ENCODE data around the gene AGXT. TPM values are rescaled to one million over a fixed set of nuclear protein-coding genes. Genes with fewer than 3 reads are reported as not detected.
A peak's percentile ranks its signal among the peaks of the same experiment; 100 is the strongest.

The AGXT gene
- polyA plus RNA-seq, 4 donors = 0.27 to 1.8 (median 0.71) TPM

- peaks cover 0 to 6% (median 0%) of the 10 kb centered on the region in 3 donors for H3K36me3 ChIP-seq (ENCODE audit: control insufficient read depth in 3 of 3, insufficient read depth in 2 of 3, low read depth in 1 of 3, low read length in 3 of 3)
- no peak for DNase-seq
- H3K27ac ChIP-seq (ENCODE audit: low read depth in 1 of 3, low read length in 2 of 3) = no peak overlapping the region
- no peak overlapping the region for H3K4me3 ChIP-seq (ENCODE audit: low read depth in 1 of 3, low read length in 3 of 3)
- peaks cover 0 to 30% (median 3%) of the 10 kb centered on the region in 3 donors for H3K4me1 ChIP-seq (ENCODE audit: control insufficient read depth in 3 of 3, insufficient read depth in 2 of 3, low read depth in 1 of 3, low read length in 2 of 3)
- no peak for FAIRE-seq
- H3K9me3 ChIP-seq (ENCODE audit: control insufficient read depth in 2 of 2, insufficient read depth in 1 of 2, low read depth in 1 of 2, low read length in 1 of 2) = peaks cover 0 to 11% of the 10 kb centered on the region in 2 donors
- no peaks in the 10 kb centered on the region for H3K27me3 ChIP-seq (ENCODE audit: control insufficient read depth in 3 of 3, insufficient read depth in 3 of 3, low read length in 3 of 3)
- 88 to 92% (median 91%) methylated on average over 19 of the region's 19 CpGs for WGBS, 3 donors
Measured at GRCh38 chr2:240899468-240899865, 30.8 kb downstream of the AGXT start.

- H3K4me1 ChIP-seq (ENCODE audit: control insufficient read depth in 3 of 3, insufficient read depth in 2 of 3, low read depth in 1 of 3, low read length in 2 of 3) = peaks cover 0 to 39% (median 3%) of the 10 kb centered on the region in 3 donors
- peaks cover 0 to 11% of the 10 kb centered on the region in 2 donors for H3K9me3 ChIP-seq (ENCODE audit: control insufficient read depth in 2 of 2, insufficient read depth in 1 of 2, low read depth in 1 of 2, low read length in 1 of 2)
- no peak overlapping the region for H3K27ac ChIP-seq (ENCODE audit: low read depth in 1 of 3, low read length in 2 of 3)
- H3K4me3 ChIP-seq (ENCODE audit: low read depth in 1 of 3, low read length in 3 of 3) = no peak overlapping the region
- WGBS, 3 donors = 84 to 89% (median 86%) methylated on average over 26 to 27 of the region's 27 CpGs
- H3K36me3 ChIP-seq (ENCODE audit: control insufficient read depth in 3 of 3, insufficient read depth in 2 of 3, low read depth in 1 of 3, low read length in 3 of 3) = peaks cover 0 to 4% (median 0%) of the 10 kb centered on the region in 3 donors
- H3K27me3 ChIP-seq (ENCODE audit: control insufficient read depth in 3 of 3, insufficient read depth in 3 of 3, low read length in 3 of 3) = no peaks in the 10 kb centered on the region
- FAIRE-seq (no peak), DNase-seq (no peak)
Measured at GRCh38 chr2:240900141-240900860, 31.7 kb downstream of the AGXT start.

GRCh38 chr2:240901986-240902614 is 33.5 kb downstream of the AGXT start:
- DNase-seq (no peak), FAIRE-seq (no peak)
- Histone ChIP-seq H3K27me3 (ENCODE audit: control insufficient read depth in 3 of 3, insufficient read depth in 3 of 3, low read length in 3 of 3) (peaks cover 0 to 5% (median 0%) of the 10 kb centered on the region in 3 donors), H3K9me3 (ENCODE audit: control insufficient read depth in 2 of 2, insufficient read depth in 1 of 2, low read depth in 1 of 2, low read length in 1 of 2) (peaks cover 0 to 11% of the 10 kb centered on the region in 2 donors), H3K4me1 (ENCODE audit: control insufficient read depth in 3 of 3, insufficient read depth in 2 of 3, low read depth in 1 of 3, low read length in 2 of 3) (peaks cover 0 to 36% (median 1%) of the 10 kb centered on the region in 3 donors), H3K4me3 (ENCODE audit: low read depth in 1 of 3, low read length in 3 of 3) (no peak overlapping the region), H3K27ac (ENCODE audit: low read depth in 1 of 3, low read length in 2 of 3) (no peak overlapping the region), H3K36me3 (ENCODE audit: control insufficient read depth in 3 of 3, insufficient read depth in 2 of 3, low read depth in 1 of 3, low read length in 3 of 3) (no peaks in the 10 kb centered on the region)
- WGBS, 3 donors = 52 to 79% (median 75%) methylated on average over 13 to 14 of the region's 14 CpGs

- Histone ChIP-seq H3K4me3 (ENCODE audit: low read depth in 1 of 3, low read length in 3 of 3) (no peak overlapping the region), H3K27ac (ENCODE audit: low read depth in 1 of 3, low read length in 2 of 3) (no peak overlapping the region), H3K9me3 (ENCODE audit: control insufficient read depth in 2 of 2, insufficient read depth in 1 of 2, low read depth in 1 of 2, low read length in 1 of 2) (peaks cover 0 to 11% of the 10 kb centered on the region in 2 donors), H3K36me3 (ENCODE audit: control insufficient read depth in 3 of 3, insufficient read depth in 2 of 3, low read depth in 1 of 3, low read length in 3 of 3) (no peaks in the 10 kb centered on the region), H3K4me1 (ENCODE audit: control insufficient read depth in 3 of 3, insufficient read depth in 2 of 3, low read depth in 1 of 3, low read length in 2 of 3) (peaks cover 0 to 32% (median 1%) of the 10 kb centered on the region in 3 donors), H3K27me3 (ENCODE audit: control insufficient read depth in 3 of 3, insufficient read depth in 3 of 3, low read length in 3 of 3) (peaks cover 0 to 5% (median 0%) of the 10 kb centered on the region in 3 donors)
- FAIRE-seq = no peak
- WGBS, 3 donors = 7 to 43% (median 29%) methylated on average over 7 of the region's 7 CpGs
- DNase-seq = peak in 1 of 2 donors; percentile 31
Measured at GRCh38 chr2:240902615-240903041, 34.0 kb downstream of the AGXT start.

GRCh38 chr2:240903191-240904060 is 34.8 kb downstream of the AGXT start:
- no peaks in the 10 kb centered on the region for H3K36me3 ChIP-seq (ENCODE audit: control insufficient read depth in 3 of 3, insufficient read depth in 2 of 3, low read depth in 1 of 3, low read length in 3 of 3)
- 79 to 88% (median 87%) methylated on average over 32 to 34 of the region's 34 CpGs for WGBS, 3 donors
- no peak overlapping the region for H3K4me3 ChIP-seq (ENCODE audit: low read depth in 1 of 3, low read length in 3 of 3)
- peaks cover 0 to 31% (median 1%) of the 10 kb centered on the region in 3 donors for H3K4me1 ChIP-seq (ENCODE audit: control insufficient read depth in 3 of 3, insufficient read depth in 2 of 3, low read depth in 1 of 3, low read length in 2 of 3)
- H3K27me3 ChIP-seq (ENCODE audit: control insufficient read depth in 3 of 3, insufficient read depth in 3 of 3, low read length in 3 of 3) = peaks cover 0 to 5% (median 0%) of the 10 kb centered on the region in 3 donors
- FAIRE-seq = no peak
- H3K27ac ChIP-seq (ENCODE audit: low read depth in 1 of 3, low read length in 2 of 3) = no peak overlapping the region
- H3K9me3 ChIP-seq (ENCODE audit: control insufficient read depth in 2 of 2, insufficient read depth in 1 of 2, low read depth in 1 of 2, low read length in 1 of 2) = peaks cover 0 to 11% of the 10 kb centered on the region in 2 donors
- DNase-seq = no peak

- Histone ChIP-seq H3K36me3 (ENCODE audit: control insufficient read depth in 3 of 3, insufficient read depth in 2 of 3, low read depth in 1 of 3, low read length in 3 of 3) (no peaks in the 10 kb centered on the region), H3K4me1 (ENCODE audit: control insufficient read depth in 3 of 3, insufficient read depth in 2 of 3, low read depth in 1 of 3, low read length in 2 of 3) (peaks cover 0 to 29% (median 4%) of the 10 kb centered on the region in 3 donors), H3K4me3 (ENCODE audit: low read depth in 1 of 3, low read length in 3 of 3) (no peak overlapping the region), H3K27ac (ENCODE audit: low read depth in 1 of 3, low read length in 2 of 3) (no peak overlapping the region), H3K27me3 (ENCODE audit: control insufficient read depth in 3 of 3, insufficient read depth in 3 of 3, low read length in 3 of 3) (peaks cover 0 to 5% (median 0%) of the 10 kb centered on the region in 3 donors), H3K9me3 (ENCODE audit: control insufficient read depth in 2 of 2, insufficient read depth in 1 of 2, low read depth in 1 of 2, low read length in 1 of 2) (peaks cover 0 to 11% of the 10 kb centered on the region in 2 donors)
- 78 to 86% (median 80%) methylated on average over 19 of the region's 19 CpGs for WGBS, 3 donors
- FAIRE-seq = no peak
- no peak for DNase-seq
Measured at GRCh38 chr2:240904216-240905175, 35.9 kb downstream of the AGXT start.

GRCh38 chr2:240905176-240905781 is 36.7 kb downstream of the AGXT start:
- WGBS, 3 donors = 23 to 79% (median 42%) methylated on average over 10 to 13 of the region's 13 CpGs
- FAIRE-seq (no peak), DNase-seq (peak; percentile 51 to 64)
- peaks cover 0 to 11% of the 10 kb centered on the region in 2 donors for H3K9me3 ChIP-seq (ENCODE audit: control insufficient read depth in 2 of 2, insufficient read depth in 1 of 2, low read depth in 1 of 2, low read length in 1 of 2)
- H3K36me3 ChIP-seq (ENCODE audit: control insufficient read depth in 3 of 3, insufficient read depth in 2 of 3, low read depth in 1 of 3, low read length in 3 of 3) = no peaks in the 10 kb centered on the region
- H3K27ac ChIP-seq (ENCODE audit: low read depth in 1 of 3, low read length in 2 of 3) = no peak overlapping the region
- H3K4me3 ChIP-seq (ENCODE audit: low read depth in 1 of 3, low read length in 3 of 3) = no peak overlapping the region
- peaks cover 0 to 5% (median 0%) of the 10 kb centered on the region in 3 donors for H3K27me3 ChIP-seq (ENCODE audit: control insufficient read depth in 3 of 3, insufficient read depth in 3 of 3, low read length in 3 of 3)
- peaks cover 0 to 29% (median 6%) of the 10 kb centered on the region in 3 donors for H3K4me1 ChIP-seq (ENCODE audit: control insufficient read depth in 3 of 3, insufficient read depth in 2 of 3, low read depth in 1 of 3, low read length in 2 of 3)
